Ovary (tissue), 9 donors: ENCODE results near the gene PLCB3. TPM values are rescaled to one million over a fixed set of nuclear protein-coding genes. Genes with fewer than 3 reads are reported as not detected.

Experiments used
- DNase-seq, 5 donors: peaks; one replicate each; pipeline ENCODE4 v3.0.0-alpha.2; 2019 to 2020
- H3K27ac ChIP-seq, 2 donors: fragments of 200-600 bp; one replicate each; pipeline versions ENCODE4 v1.5.1 to v1.8.0; 2019 to 2022
- H3K27me3 ChIP-seq: fragments of 200-600 bp; one replicate; pipeline ENCODE4 v1.8.0; 2022
- H3K36me3 ChIP-seq: fragments of 200-600 bp; sonication (generic); one replicate; pipeline ENCODE4 v1.5.1; 2019
- H3K4me1 ChIP-seq: one replicate; pipeline ENCODE4 v1.8.1; 2013; ENCODE audit warnings: mild to moderate bottlenecking, moderate library complexity; ENCODE audit not compliant: insufficient read depth
- H3K4me3 ChIP-seq: fragments of 200-600 bp; sonication (generic); one replicate; pipeline ENCODE4 v1.5.1; 2017
- H3K9me3 ChIP-seq, 2 donors: fragments of 200-600 bp in 1 of 2; sonication (generic) in 1 of 2; one replicate each; pipeline versions ENCODE4 v1.5.1 to v1.8.1; 2013 to 2019; ENCODE audit warnings: mild to moderate bottlenecking in 1 of 2, moderate library complexity in 1 of 2
- CTCF ChIP-seq, 3 donors: fragments of 450-650 bp in 2 of 3; fragments of 200-600 bp in 1 of 3; IDR thresholded peaks; one replicate each; pipeline versions ENCODE4 v1.5.1 to v1.8.0; 2016 to 2022; ENCODE audit warnings: antibody characterized with exemption in 3 of 3, mild to moderate bottlenecking in 1 of 3
- EP300 ChIP-seq: sonication (generic); formaldehyde crosslinking; IDR thresholded peaks from one replicate; pipeline ENCODE4 v1.6.1; 2017; ENCODE audit warnings: antibody characterized with exemption
- POLR2A ChIP-seq: fragments of 450-650 bp; IDR thresholded peaks from one replicate; pipeline ENCODE4 v1.6.1; 2017; ENCODE audit warnings: antibody characterized with exemption, mild to moderate bottlenecking, moderate library complexity
- WGBS, 3 donors: extraction: QIAGEN DNeasy Blood & Tissue Kit in 1 of 3; methylation state at CpG; one replicate each; pipeline versions ENCODE4 v1.1.5 to v1.1.7; 2013 to 2017; 5-methylcytosine and 5-hydroxymethylcytosine counted together
- intact Hi-C, 4 donors: fragments of 100-400 bp; cut with DNase I; formaldehyde crosslinking; loops; one replicate each; pipeline versions ENCODE4 v1.11.0 to v1.15.1; 2022 to 2023
- polyA plus RNA-seq, 2 donors: library from polyadenylated mRNA; stranded (reverse); fragments of 200-250 nt in 1 of 2; fragments of 350-450 nt in 1 of 2; fragmentation: Illumina TruSeq in 1 of 2; extraction: RNeasy Lipid Tissue Mini Kit (QIAGEN cat#74804) in 1 of 2; gene quantifications; one replicate each; pipeline ENCODE4 v1.2.3, GENCODE V29; 2013 to 2014
- total RNA-seq, 7 donors: library from RNA; depleted of rRNA in 2 of 7; stranded (reverse); fragments of >200 nt in 2 of 7; fragmentation: NEBNext Ultra II Directional in 3 of 7; extraction: Animal tissue kit (Norgen Biotek cat#: 25700) in 3 of 7; gene quantifications; one replicate each; pipeline versions ENCODE4 v1.1.0 to v1.2.4, GENCODE V29; 2016 to 2023
- donor health status: DM: no; HTN: no; CAD: no; lungs with moderate emphysema.
- donor health status: DM: no; HTN: no; CAD: no.
- donor health status: Bipolar disorder and iron deficiency.
- donor health status: DM: yes; HTN: yes; CAD: no.
- donor health status: DM: no; HTN: no; CAD: no.
- donor health status: DM: yes; HTN: yes; CAD: no.

Gene PLCB3
- total and polyA plus RNA-seq, 9 donors = 5.3 to 44.8 (median 29.1) TPM

GRCh38 chr11:64260147-64260708, 8.9 kb downstream of the PLCB3 start:
- WGBS, 3 donors = 93 to 96% (median 93%) methylated on average over 6 of the region's 6 CpGs
- Histone ChIP-seq H3K27me3 (no peaks in the 10 kb centered on the region), H3K36me3 (no peaks in the 10 kb centered on the region), H3K4me3 (no peak overlapping the region), H3K9me3 (no peaks in the 10 kb centered on the region), H3K27ac (no peak overlapping the region), H3K4me1 (no peaks in the 10 kb centered on the region)
- intact Hi-C loops = loop anchor here in 2 of 4 donors (10.0 kb wide), 1 partner anchor 55 kb away; the partner anchor contains the start of gene FERMT3 (in 2 of the 2)
- no peak for DNase-seq
- no peak for TF ChIP-seq EP300
- TF ChIP-seq POLR2A = no peak
- TF ChIP-seq CTCF (IDR thresholded peaks at IDR 0.05) = no peak

- Histone ChIP-seq H3K4me3 (no peak overlapping the region), H3K36me3 (no peaks in the 10 kb centered on the region), H3K27ac (no peak overlapping the region), H3K27me3 (no peaks in the 10 kb centered on the region), H3K4me1 (no peaks in the 10 kb centered on the region), H3K9me3 (no peaks in the 10 kb centered on the region)
- intact Hi-C loops = loop anchor here in 2 of 4 donors (10.0 kb wide), 1 partner anchor 57 kb away; the partner anchor contains the start of gene FERMT3 (in 2 of the 2)
- WGBS, 3 donors = 86 to 89% (median 87%) methylated on average over 18 of the region's 18 CpGs
- no peak for DNase-seq
- TF ChIP-seq POLR2A = no peak
- TF ChIP-seq CTCF (IDR thresholded peaks at IDR 0.05) = no peak
- no peak for TF ChIP-seq EP300
Observed at GRCh38 chr11:64261556-64262080, 10.3 kb downstream of the PLCB3 start.

GRCh38 chr11:64262271-64263002, 11.1 kb downstream of the PLCB3 start:
- H3K27ac ChIP-seq = no peak overlapping the region
- H3K4me1 ChIP-seq = no peaks in the 10 kb centered on the region
- H3K27me3 ChIP-seq = no peaks in the 10 kb centered on the region
- no peaks in the 10 kb centered on the region for H3K36me3 ChIP-seq
- H3K4me3 ChIP-seq = no peak overlapping the region
- H3K9me3 ChIP-seq = no peaks in the 10 kb centered on the region
- DNase-seq = peak in 1 of 5 donors; percentile 40
- TF ChIP-seq CTCF (IDR thresholded peaks at IDR 0.05) (no peak), EP300 (no peak), POLR2A (no peak)
- 89 to 92% (median 92%) methylated on average over 42 of the region's 42 CpGs for WGBS, 3 donors
- intact Hi-C loops = loop anchor here in 2 of 4 donors (10.0 kb wide), 1 partner anchor 58 kb away; the partner anchor contains the start of gene FERMT3 (in 2 of the 2)

- TF ChIP-seq EP300 (no peak), POLR2A (no peak), CTCF (IDR thresholded peaks at IDR 0.05) (no peak)
- DNase-seq = no peak
- no peaks in the 10 kb centered on the region for H3K27me3 ChIP-seq
- no peak overlapping the region for H3K4me3 ChIP-seq
- peaks cover 4% of the 10 kb centered on the region for H3K4me1 ChIP-seq
- WGBS, 3 donors = 77 to 80% (median 79%) methylated on average over 29 of the region's 29 CpGs
- intact Hi-C loops = loop anchor here in 2 of 4 donors (10.0 kb wide), 1 partner anchor 58 kb away; the partner anchor contains the start of gene FERMT3 (in 2 of the 2)
- H3K36me3 ChIP-seq = no peaks in the 10 kb centered on the region
- H3K27ac ChIP-seq = no peak overlapping the region
- no peaks in the 10 kb centered on the region for H3K9me3 ChIP-seq
Observed at GRCh38 chr11:64263021-64263946, 12.0 kb downstream of the PLCB3 start.
